GM06990 (cell line): ENCODE data around the gene RAD51D.

Experiments
- DNase-seq: peaks from one replicate; pipeline ENCODE4 v3.0.0-alpha.2; 2011; ENCODE audit not compliant: insufficient read length; ENCODE audit errors: extremely low read depth
- H3K27me3 ChIP-seq: replicated peaks from 2 replicates; pipeline ENCODE4 v1.6.0; 2011; ENCODE audit warnings: low read length; ENCODE audit not compliant: control insufficient read depth, insufficient read depth
- H3K36me3 ChIP-seq: 2 replicates; pipeline ENCODE4 v1.5.1; 2011; ENCODE audit warnings: low read length; ENCODE audit not compliant: control insufficient read depth, insufficient read depth
- H3K4me3 ChIP-seq: replicated peaks from 2 replicates; pipeline ENCODE4 v1.5.1; 2011; ENCODE audit warnings: low read depth, mild to moderate bottlenecking, control low read depth, low read length
- CTCF ChIP-seq: IDR thresholded peaks from 2 replicates; pipeline ENCODE4 v1.5.1; 2011; ENCODE audit warnings: low read length, control low read depth, mild to moderate bottlenecking, inconsistent platforms; ENCODE audit not compliant: insufficient read depth, poor library complexity, severe bottlenecking

RAD51D gene

GRCh38 chr17:35074711-35075707, 44.7 kb downstream of the RAD51D start:
- Histone ChIP-seq H3K27me3 (no peaks in the 10 kb centered on the region), H3K4me3 (no peak overlapping the region), H3K36me3 (no peaks in the 10 kb centered on the region)
- TF ChIP-seq CTCF = no peak
- no peak for DNase-seq

GRCh38 chr17:35073991-35074627, 45.6 kb downstream of the RAD51D start:
- no peaks in the 10 kb centered on the region for H3K27me3 ChIP-seq
- no peak for DNase-seq
- H3K4me3 ChIP-seq = no peak overlapping the region
- no peaks in the 10 kb centered on the region for H3K36me3 ChIP-seq
- no peak for TF ChIP-seq CTCF

DNA sequence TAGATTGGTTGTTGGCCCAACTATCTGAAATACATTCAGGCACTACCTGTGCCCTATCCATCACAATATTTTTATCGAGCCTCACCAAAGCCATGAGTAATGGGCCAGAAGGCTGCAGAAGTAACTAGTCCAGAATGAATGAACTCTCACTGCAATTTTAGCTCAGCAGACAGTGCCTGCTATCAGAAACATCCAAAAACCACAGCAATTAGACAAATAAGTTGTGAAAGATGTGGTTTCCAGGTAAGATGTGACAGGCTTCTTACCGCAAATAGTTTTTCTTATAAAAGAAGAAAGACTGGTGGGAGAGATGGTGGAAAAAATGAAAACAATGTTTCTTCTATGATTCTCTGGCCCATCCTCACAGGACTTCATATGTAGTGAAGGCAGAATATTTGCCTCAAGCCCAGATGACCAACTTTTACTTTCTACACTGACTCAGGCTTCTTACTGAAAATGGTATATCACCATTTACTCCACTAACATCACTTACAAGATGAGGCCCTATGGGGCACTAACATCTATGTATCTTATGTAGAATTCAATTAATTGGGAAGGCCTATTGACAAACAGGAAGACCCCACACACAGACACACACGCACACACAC, 46.4 kb downstream of the RAD51D start:
- Histone ChIP-seq H3K36me3 (no peaks in the 10 kb centered on the region), H3K4me3 (no peak overlapping the region), H3K27me3 (no peaks in the 10 kb centered on the region)
- no peak for DNase-seq
- no peak for TF ChIP-seq CTCF

- TF ChIP-seq CTCF = no peak
Observed at GRCh38 chr17:35069311-35069710, 50.3 kb downstream of the RAD51D start.

DNA sequence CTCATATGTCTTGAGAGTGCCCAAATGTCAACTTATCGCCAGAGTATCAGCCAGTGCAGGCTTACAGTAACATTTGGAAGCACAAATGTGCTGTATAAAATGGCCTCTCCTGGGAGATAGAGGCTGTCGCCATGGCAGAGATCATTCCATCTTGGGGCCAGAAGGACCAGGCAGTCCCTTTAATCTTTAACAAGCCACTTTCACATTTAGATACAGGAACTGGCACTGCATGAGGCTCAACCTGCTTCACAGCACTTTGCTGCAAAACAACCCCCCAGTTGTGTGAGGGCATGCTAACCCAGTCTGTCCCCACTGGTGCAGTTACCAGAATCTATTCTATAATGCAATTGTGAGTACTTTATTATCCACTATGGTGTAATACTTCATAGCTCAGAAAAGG, 51.4 kb downstream of the RAD51D start:
- DNase-seq = no peak
- TF ChIP-seq CTCF = no peak
- Histone ChIP-seq H3K36me3 (no peaks in the 10 kb centered on the region), H3K4me3 (no peak overlapping the region; the same call in 1 of the 2 replicates), H3K27me3 (no peaks in the 10 kb centered on the region)

More at GRCh38 chr17:35069311-35069710, 50.3 kb downstream of the RAD51D start:
- DNase-seq = no peak
- Histone ChIP-seq H3K27me3 (no peaks in the 10 kb centered on the region), H3K4me3 (peak overlapping the region; percentile 18), H3K36me3 (no peaks in the 10 kb centered on the region)
